ENCODE results near the gene ATP8A2.

- TF ChIP-seq TAF1 (IDR thresholded peaks at IDR 0.05; ENCODE audit: borderline replicate concordance, insufficient read depth, low read length), result no peak
- TF ChIP-seq, protein P1, sequence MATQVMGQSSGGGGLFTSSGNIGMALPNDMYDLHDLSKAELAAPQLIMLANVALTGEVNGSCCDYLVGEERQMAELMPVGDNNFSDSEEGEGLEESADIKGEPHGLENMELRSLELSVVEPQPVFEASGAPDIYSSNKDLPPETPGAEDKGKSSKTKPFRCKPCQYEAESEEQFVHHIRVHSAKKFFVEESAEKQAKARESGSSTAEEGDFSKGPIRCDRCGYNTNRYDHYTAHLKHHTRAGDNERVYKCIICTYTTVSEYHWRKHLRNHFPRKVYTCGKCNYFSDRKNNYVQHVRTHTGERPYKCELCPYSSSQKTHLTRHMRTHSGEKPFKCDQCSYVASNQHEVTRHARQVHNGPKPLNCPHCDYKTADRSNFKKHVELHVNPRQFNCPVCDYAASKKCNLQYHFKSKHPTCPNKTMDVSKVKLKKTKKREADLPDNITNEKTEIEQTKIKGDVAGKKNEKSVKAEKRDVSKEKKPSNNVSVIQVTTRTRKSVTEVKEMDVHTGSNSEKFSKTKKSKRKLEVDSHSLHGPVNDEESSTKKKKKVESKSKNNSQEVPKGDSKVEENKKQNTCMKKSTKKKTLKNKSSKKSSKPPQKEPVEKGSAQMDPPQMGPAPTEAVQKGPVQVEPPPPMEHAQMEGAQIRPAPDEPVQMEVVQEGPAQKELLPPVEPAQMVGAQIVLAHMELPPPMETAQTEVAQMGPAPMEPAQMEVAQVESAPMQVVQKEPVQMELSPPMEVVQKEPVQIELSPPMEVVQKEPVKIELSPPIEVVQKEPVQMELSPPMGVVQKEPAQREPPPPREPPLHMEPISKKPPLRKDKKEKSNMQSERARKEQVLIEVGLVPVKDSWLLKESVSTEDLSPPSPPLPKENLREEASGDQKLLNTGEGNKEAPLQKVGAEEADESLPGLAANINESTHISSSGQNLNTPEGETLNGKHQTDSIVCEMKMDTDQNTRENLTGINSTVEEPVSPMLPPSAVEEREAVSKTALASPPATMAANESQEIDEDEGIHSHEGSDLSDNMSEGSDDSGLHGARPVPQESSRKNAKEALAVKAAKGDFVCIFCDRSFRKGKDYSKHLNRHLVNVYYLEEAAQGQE (IDR thresholded peaks at IDR 0.05; ENCODE audit: insufficient read depth in 1 of 2, low read depth in 2 of 2, low read length in 2 of 2), result no peak
Measured at GRCh38 chr13:25684491-25684890, 312.7 kb downstream of the ATP8A2 start.

All from PFSK-1 (cell line).